ENCODE results near the gene MEG3.
"Not testable (repeated sequence)": the region's sequence is repeated elsewhere in the genome, so short reads cannot be mapped to it uniquely, and the experiment has no call there.

MEG3 gene

GRCh38 chr14:100816950-100817901 lies 8.7 kb upstream of the MEG3 start:
- no peak for DNase-seq

GRCh38 chr14:100818221-100818699 lies 7.7 kb upstream of the MEG3 start:
- no peak for DNase-seq

GRCh38 chr14:100818923-100819322 lies 7.0 kb upstream of the MEG3 start:
- not testable (repeated sequence) for DNase-seq

- DNase-seq = no peak
Measured at GRCh38 chr14:100819453-100819828, 6.5 kb upstream of the MEG3 start.

GRCh38 chr14:100819829-100820475 lies 6.0 kb upstream of the MEG3 start:
- no peak for DNase-seq

GRCh38 chr14:100820957-100821356 lies 5.0 kb upstream of the MEG3 start:
- no peak for DNase-seq

GRCh38 chr14:100822013-100822412 lies 3.9 kb upstream of the MEG3 start:
- no peak for DNase-seq

- DNase-seq = no peak
Measured at GRCh38 chr14:100822532-100823296, 3.2 kb upstream of the MEG3 start.

GRCh38 chr14:100823413-100824080 lies 2.4 kb upstream of the MEG3 start:
- DNase-seq = no peak

- DNase-seq = no peak
Measured at GRCh38 chr14:100824091-100824551, 1.8 kb upstream of the MEG3 start.

GRCh38 chr14:100824901-100825712 lies 811 bp upstream of the MEG3 start:
- no peak for DNase-seq

- DNase-seq = no peak
Measured at GRCh38 chr14:100826391-100827100, 628 bp downstream of the MEG3 start.

- DNase-seq = no peak
Measured at GRCh38 chr14:100827101-100828021, 1.4 kb downstream of the MEG3 start.

GRCh38 chr14:100828031-100828769 lies 2.3 kb downstream of the MEG3 start:
- DNase-seq = no peak

GRCh38 chr14:100830681-100831080 lies 4.8 kb downstream of the MEG3 start:
- no peak for DNase-seq

- DNase-seq = no peak
Measured at GRCh38 chr14:100832311-100832960, 6.5 kb downstream of the MEG3 start.

- no peak for DNase-seq
Measured at GRCh38 chr14:100834082-100834793, 8.3 kb downstream of the MEG3 start.

Data from inflammatory macrophage treated with lipopolysaccharide for 4 hours (primary cell).